Upper lobe of left lung (tissue), 6 donors: ENCODE data around the gene CDSN. TPM values are rescaled to one million over a fixed set of nuclear protein-coding genes. Genes with fewer than 3 reads are reported as not detected.

Source experiments
- ATAC-seq, 2 donors: fragments of 200-7000 bp; cut with Tn5 transposase; one replicate each; pipeline ENCODE4 v1.9.1; 2022; ENCODE audit warnings: mild to moderate bottlenecking in 2 of 2, moderate library complexity in 2 of 2; ENCODE audit not compliant: low FRiP score in 2 of 2
- DNase-seq, 2 donors: peaks; one replicate each; pipeline ENCODE4 v3.0.0-alpha.2; 2019 to 2020
- H3K27ac ChIP-seq, 4 donors: fragments of 200-600 bp; sonication (generic); one replicate each; pipeline ENCODE4 v1.5.1; 2016 to 2019
- H3K27me3 ChIP-seq, 4 donors: fragments of 200-600 bp; sonication (generic); one replicate each; pipeline ENCODE4 v1.5.1; 2017 to 2019
- H3K36me3 ChIP-seq, 4 donors: fragments of 200-600 bp; sonication (generic); one replicate each; pipeline ENCODE4 v1.5.1; 2016 to 2019
- H3K4me1 ChIP-seq, 4 donors: fragments of 200-600 bp; sonication (generic); one replicate each; pipeline ENCODE4 v1.5.1; 2018 to 2019
- H3K4me3 ChIP-seq, 4 donors: fragments of 200-600 bp; sonication (generic); one replicate each; pipeline ENCODE4 v1.5.1; 2017 to 2019; ENCODE audit warnings: mild to moderate bottlenecking in 2 of 4, moderate library complexity in 1 of 4
- H3K9me3 ChIP-seq, 4 donors: fragments of 200-600 bp; sonication (generic); one replicate each; pipeline ENCODE4 v1.5.1; 2018 to 2019
- CTCF ChIP-seq, 6 experiments: fragments of 450-650 bp in 4 of 6; fragments of 200-600 bp in 2 of 6; sonication (generic) in 2 of 6; IDR thresholded peaks; one replicate each; pipeline ENCODE4 v1.5.1; 2016 to 2019; ENCODE audit warnings: antibody characterized with exemption in 6 of 6
- EP300 ChIP-seq, 4 donors: sonication (generic); formaldehyde crosslinking; IDR thresholded peaks; one replicate each; pipeline ENCODE4 v1.5.1; 2017; ENCODE audit warnings: antibody characterized with exemption in 4 of 4, control low read depth in 2 of 4
- POLR2A ChIP-seq, 4 donors: fragments of 450-650 bp; IDR thresholded peaks; one replicate each; pipeline ENCODE4 v1.5.1; 2016 to 2017; ENCODE audit warnings: antibody characterized with exemption in 4 of 4, mild to moderate bottlenecking in 2 of 4
- POLR2AphosphoS5 ChIP-seq, 2 donors: sonication (generic); formaldehyde crosslinking; IDR thresholded peaks; one replicate each; pipeline ENCODE4 v1.5.1; 2017; ENCODE audit warnings: antibody characterized with exemption in 2 of 2
- WGBS, 2 donors: methylation state at CpG; one replicate each; pipeline ENCODE4 v1.1.5; 2017 to 2018; 5-methylcytosine and 5-hydroxymethylcytosine counted together
- total RNA-seq, 6 donors: library from RNA; depleted of rRNA in 4 of 6; stranded (reverse); fragments of >200 nt in 4 of 6; gene quantifications; one replicate each; pipeline versions ENCODE4 v1.1.0 to v1.2.1, GENCODE V29; 2016 to 2021
- donor health status: DM: no; HTN: no; CAD: no; lungs with moderate emphysema.
- donor health status: DM: no; HTN: yes; CAD: no; lungs with severe emphysema.

Gene CDSN
- total RNA-seq, 6 donors from 2014 or later, result not detected

GRCh38 chr6:31094389-31094881 is 25.8 kb downstream of the CDSN start:
- ATAC-seq (no peak), DNase-seq (no peak)
- no peak overlapping the region for H3K4me3 ChIP-seq
- H3K27ac ChIP-seq, result peak overlapping the region in 3 of 4 donors; percentile 18 to 44 (median 35)
- peaks cover 21 to 39% (median 29%) of the 10 kb centered on the region in 4 donors for H3K4me1 ChIP-seq
- H3K36me3 ChIP-seq, result no peaks in the 10 kb centered on the region
- WGBS, 2 donors, result 25 to 34% methylated on average over 3 of the region's 3 CpGs
- no peaks in the 10 kb centered on the region for H3K9me3 ChIP-seq
- H3K27me3 ChIP-seq, result no peaks in the 10 kb centered on the region
- TF ChIP-seq POLR2AphosphoS5 (IDR thresholded peaks at IDR 0.05), result peak in 1 of 2 donors; percentile 76
- no peak for TF ChIP-seq CTCF (IDR thresholded peaks at IDR 0.05)
- TF ChIP-seq EP300 (IDR thresholded peaks at IDR 0.05), result peak in 1 of 4 donors; percentile 23
- TF ChIP-seq POLR2A (IDR thresholded peaks at IDR 0.05), result no peak

- Histone ChIP-seq H3K27ac (no peak overlapping the region), H3K4me3 (no peak overlapping the region), H3K4me1 (peaks cover 21 to 39% (median 29%) of the 10 kb centered on the region in 4 donors), H3K36me3 (no peaks in the 10 kb centered on the region), H3K27me3 (no peaks in the 10 kb centered on the region), H3K9me3 (no peaks in the 10 kb centered on the region)
- TF ChIP-seq CTCF (IDR thresholded peaks at IDR 0.05) (no peak), EP300 (IDR thresholded peaks at IDR 0.05) (no peak), POLR2AphosphoS5 (IDR thresholded peaks at IDR 0.05) (no peak), POLR2A (IDR thresholded peaks at IDR 0.05) (no peak)
- 78% methylated on average over 10 to 12 of the region's 12 CpGs for WGBS, 2 donors
- DNase-seq (no peak), ATAC-seq (no peak)
Observed at GRCh38 chr6:31092769-31093505, 27.3 kb downstream of the CDSN start.

GRCh38 chr6:31092238-31092637 is 28.0 kb downstream of the CDSN start:
- no peak for ATAC-seq

GRCh38 chr6:31091680-31092079 is 28.6 kb downstream of the CDSN start:
- TF ChIP-seq CTCF (IDR thresholded peaks at IDR 0.05), result no peak
- TF ChIP-seq POLR2A (IDR thresholded peaks at IDR 0.05), result no peak
- no peak for TF ChIP-seq EP300 (IDR thresholded peaks at IDR 0.05)
- TF ChIP-seq POLR2AphosphoS5 (IDR thresholded peaks at IDR 0.05), result no peak
- Histone ChIP-seq H3K36me3 (no peaks in the 10 kb centered on the region), H3K27me3 (no peaks in the 10 kb centered on the region), H3K4me3 (no peak overlapping the region), H3K9me3 (no peaks in the 10 kb centered on the region), H3K27ac (no peak overlapping the region), H3K4me1 (peaks cover 19 to 32% (median 30%) of the 10 kb centered on the region in 4 donors)
- WGBS, 2 donors, result 48 to 63% methylated on average over 3 of the region's 3 CpGs
- DNase-seq (no peak), ATAC-seq (no peak)

More at GRCh38 chr6:31092238-31092637, 28.0 kb downstream of the CDSN start:
- Histone ChIP-seq H3K4me3 (no peak overlapping the region), H3K4me1 (peaks cover 19 to 34% (median 28%) of the 10 kb centered on the region in 4 donors), H3K36me3 (no peaks in the 10 kb centered on the region), H3K27me3 (no peaks in the 10 kb centered on the region), H3K27ac (no peak overlapping the region), H3K9me3 (no peaks in the 10 kb centered on the region)
- no peak for DNase-seq
- TF ChIP-seq EP300 (IDR thresholded peaks at IDR 0.05) (no peak), POLR2A (IDR thresholded peaks at IDR 0.05) (no peak), CTCF (IDR thresholded peaks at IDR 0.05) (no peak), POLR2AphosphoS5 (IDR thresholded peaks at IDR 0.05) (no peak)
- 63 to 81% methylated on average over 1 to 2 of the region's 2 CpGs for WGBS, 2 donors
